NB4 (cell line): ENCODE data around the gene SLC36A3.

Source experiments
- MYC ChIP-seq: IDR thresholded peaks from 2 replicates; pipeline ENCODE4 v1.6.1; 2011; ENCODE audit warnings: low read depth, low read length
- POLR2A ChIP-seq: IDR thresholded peaks from 2 replicates; pipeline ENCODE4 v1.6.1; 2011; ENCODE audit warnings: mild to moderate bottlenecking; ENCODE audit not compliant: insufficient read length; ENCODE audit errors: extremely low read depth
- TF ChIP-seq, protein P1 (sequence below): IDR thresholded peaks from one replicate; pipeline ENCODE4 v1.5.1; 2012; ENCODE audit warnings: low read depth, low read length
- TF ChIP-seq, protein P2 (sequence below): IDR thresholded peaks from 2 replicates; pipeline ENCODE4 v1.6.1; 2011; ENCODE audit warnings: low read depth, low read length

DNA sequence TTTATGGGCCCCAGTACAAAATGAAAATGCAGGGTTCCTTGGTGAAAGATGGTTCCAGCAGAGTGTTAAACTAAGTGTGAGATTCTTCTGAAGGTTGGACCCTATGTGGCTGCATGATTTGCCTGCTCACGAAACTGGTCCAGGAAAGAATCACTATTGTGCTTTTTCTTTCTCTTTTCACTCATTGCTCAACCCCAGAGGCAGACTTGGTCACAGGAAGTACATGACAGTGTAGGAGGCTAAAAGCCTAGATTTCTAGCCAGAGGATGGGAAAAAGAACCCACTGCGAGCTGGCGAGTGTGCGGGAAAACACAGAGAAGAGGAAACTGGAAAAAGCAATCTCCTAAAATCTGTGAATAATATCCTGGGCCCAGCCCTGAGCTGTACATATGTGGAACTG is 25.2 kb upstream of the SLC36A3 start:
- TF ChIP-seq, protein P1, sequence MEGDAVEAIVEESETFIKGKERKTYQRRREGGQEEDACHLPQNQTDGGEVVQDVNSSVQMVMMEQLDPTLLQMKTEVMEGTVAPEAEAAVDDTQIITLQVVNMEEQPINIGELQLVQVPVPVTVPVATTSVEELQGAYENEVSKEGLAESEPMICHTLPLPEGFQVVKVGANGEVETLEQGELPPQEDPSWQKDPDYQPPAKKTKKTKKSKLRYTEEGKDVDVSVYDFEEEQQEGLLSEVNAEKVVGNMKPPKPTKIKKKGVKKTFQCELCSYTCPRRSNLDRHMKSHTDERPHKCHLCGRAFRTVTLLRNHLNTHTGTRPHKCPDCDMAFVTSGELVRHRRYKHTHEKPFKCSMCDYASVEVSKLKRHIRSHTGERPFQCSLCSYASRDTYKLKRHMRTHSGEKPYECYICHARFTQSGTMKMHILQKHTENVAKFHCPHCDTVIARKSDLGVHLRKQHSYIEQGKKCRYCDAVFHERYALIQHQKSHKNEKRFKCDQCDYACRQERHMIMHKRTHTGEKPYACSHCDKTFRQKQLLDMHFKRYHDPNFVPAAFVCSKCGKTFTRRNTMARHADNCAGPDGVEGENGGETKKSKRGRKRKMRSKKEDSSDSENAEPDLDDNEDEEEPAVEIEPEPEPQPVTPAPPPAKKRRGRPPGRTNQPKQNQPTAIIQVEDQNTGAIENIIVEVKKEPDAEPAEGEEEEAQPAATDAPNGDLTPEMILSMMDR, result no peak
- TF ChIP-seq POLR2A (no peak), MYC (no peak)
- TF ChIP-seq, protein P2, sequence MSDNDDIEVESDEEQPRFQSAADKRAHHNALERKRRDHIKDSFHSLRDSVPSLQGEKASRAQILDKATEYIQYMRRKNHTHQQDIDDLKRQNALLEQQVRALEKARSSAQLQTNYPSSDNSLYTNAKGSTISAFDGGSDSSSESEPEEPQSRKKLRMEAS, result no peak
